ENCODE data around the gene ZFC3H1. TPM values are rescaled to one million over a fixed set of nuclear protein-coding genes. Genes with fewer than 3 reads are reported as not detected.

The ZFC3H1 gene
- total RNA-seq, 4 donors from 2014 or later = 12.6 to 80.7 (median 51.2) TPM

DNA sequence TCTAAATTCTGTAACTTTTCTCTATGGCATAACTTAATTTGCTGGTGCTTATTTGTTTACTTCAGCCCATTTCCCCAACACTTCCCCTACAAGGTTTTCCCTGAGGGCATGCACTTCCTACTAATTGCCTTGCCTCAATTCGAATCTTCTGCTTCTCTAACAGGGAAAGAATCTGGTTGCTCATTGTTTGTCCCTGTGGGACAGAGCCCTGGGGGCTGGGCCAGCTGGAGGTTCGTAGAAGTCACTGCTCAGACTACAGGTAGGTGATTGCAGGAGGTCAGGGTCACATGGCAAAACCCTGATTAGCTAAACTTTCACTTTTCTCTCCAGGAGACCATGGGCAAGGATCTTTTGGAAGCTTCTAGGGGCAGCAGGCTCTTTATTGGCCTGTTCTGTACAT lies 72.0 kb downstream of the ZFC3H1 start:
- Histone ChIP-seq H3K9me3 (no peaks in the 10 kb centered on the region), H3K27ac (no peak overlapping the region), H3K36me3 (no peaks in the 10 kb centered on the region), H3K4me1 (no peaks in the 10 kb centered on the region), H3K4me3 (no peak overlapping the region), H3K27me3 (no peaks in the 10 kb centered on the region)
- intact Hi-C loops (cut with DNase I; ENCODE audit: low total_unique reads) = no loop called here
- no peak for TF ChIP-seq POLR2A (IDR thresholded peaks at IDR 0.05)
- TF ChIP-seq, protein P1, sequence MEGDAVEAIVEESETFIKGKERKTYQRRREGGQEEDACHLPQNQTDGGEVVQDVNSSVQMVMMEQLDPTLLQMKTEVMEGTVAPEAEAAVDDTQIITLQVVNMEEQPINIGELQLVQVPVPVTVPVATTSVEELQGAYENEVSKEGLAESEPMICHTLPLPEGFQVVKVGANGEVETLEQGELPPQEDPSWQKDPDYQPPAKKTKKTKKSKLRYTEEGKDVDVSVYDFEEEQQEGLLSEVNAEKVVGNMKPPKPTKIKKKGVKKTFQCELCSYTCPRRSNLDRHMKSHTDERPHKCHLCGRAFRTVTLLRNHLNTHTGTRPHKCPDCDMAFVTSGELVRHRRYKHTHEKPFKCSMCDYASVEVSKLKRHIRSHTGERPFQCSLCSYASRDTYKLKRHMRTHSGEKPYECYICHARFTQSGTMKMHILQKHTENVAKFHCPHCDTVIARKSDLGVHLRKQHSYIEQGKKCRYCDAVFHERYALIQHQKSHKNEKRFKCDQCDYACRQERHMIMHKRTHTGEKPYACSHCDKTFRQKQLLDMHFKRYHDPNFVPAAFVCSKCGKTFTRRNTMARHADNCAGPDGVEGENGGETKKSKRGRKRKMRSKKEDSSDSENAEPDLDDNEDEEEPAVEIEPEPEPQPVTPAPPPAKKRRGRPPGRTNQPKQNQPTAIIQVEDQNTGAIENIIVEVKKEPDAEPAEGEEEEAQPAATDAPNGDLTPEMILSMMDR (IDR thresholded peaks at IDR 0.05) = no peak
- DNase-seq = no peak

DNA sequence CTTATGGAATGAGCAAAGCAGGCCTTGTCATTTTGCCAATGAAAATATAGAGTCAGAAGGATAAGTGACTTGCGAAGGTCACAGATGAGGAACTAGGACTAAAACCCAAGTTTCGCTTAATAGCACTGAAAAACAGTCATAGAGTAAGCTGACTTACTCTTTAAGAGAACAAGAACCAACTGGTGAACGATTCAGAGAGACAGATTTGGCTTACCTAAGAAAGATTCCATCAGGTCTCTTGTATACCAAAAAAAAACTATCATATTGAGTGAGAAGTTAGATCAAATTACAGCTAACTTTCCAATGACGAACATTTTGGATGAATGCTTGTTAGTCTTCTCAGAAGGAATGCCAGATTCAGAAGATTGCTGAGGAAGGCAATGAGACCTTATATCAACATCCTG lies 74.2 kb downstream of the ZFC3H1 start:
- DNase-seq = no peak
- H3K9me3 ChIP-seq = no peaks in the 10 kb centered on the region
- H3K36me3 ChIP-seq = no peaks in the 10 kb centered on the region
- no peaks in the 10 kb centered on the region for H3K27me3 ChIP-seq
- TF ChIP-seq, protein P1 (IDR thresholded peaks at IDR 0.05) = no peak
- TF ChIP-seq POLR2A (IDR thresholded peaks at IDR 0.05) = no peak
- H3K4me3 ChIP-seq = no peak overlapping the region
- no peak overlapping the region for H3K27ac ChIP-seq
- intact Hi-C loops (cut with DNase I; ENCODE audit: low total_unique reads) = no loop called here
- no peaks in the 10 kb centered on the region for H3K4me1 ChIP-seq

DNA sequence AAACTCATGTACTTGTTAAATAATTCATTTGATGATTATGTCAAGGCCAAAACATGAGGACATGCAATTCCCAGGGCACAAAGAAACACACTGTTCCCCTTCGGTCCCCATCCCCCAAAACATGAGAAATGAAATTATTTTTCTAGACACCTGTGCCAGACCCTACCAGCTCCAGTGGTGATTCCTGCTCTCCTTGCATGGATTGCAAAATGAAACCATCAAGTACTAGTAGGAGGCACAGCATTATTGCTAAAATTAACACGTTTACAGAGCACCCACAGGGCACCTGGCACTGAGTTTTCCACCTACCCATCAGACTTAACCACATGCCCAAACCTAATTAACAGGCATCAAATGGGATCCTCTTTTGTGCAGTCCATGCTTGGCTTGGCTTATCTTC lies 76.6 kb downstream of the ZFC3H1 start:
- H3K27ac ChIP-seq = no peak overlapping the region
- intact Hi-C loops (cut with DNase I; ENCODE audit: low total_unique reads) = no loop called here
- no peaks in the 10 kb centered on the region for H3K36me3 ChIP-seq
- no peaks in the 10 kb centered on the region for H3K9me3 ChIP-seq
- no peak for DNase-seq
- no peak overlapping the region for H3K4me3 ChIP-seq
- TF ChIP-seq, protein P1 (IDR thresholded peaks at IDR 0.05) = no peak
- no peak for TF ChIP-seq POLR2A (IDR thresholded peaks at IDR 0.05)
- H3K27me3 ChIP-seq = no peaks in the 10 kb centered on the region
- no peaks in the 10 kb centered on the region for H3K4me1 ChIP-seq

DNA sequence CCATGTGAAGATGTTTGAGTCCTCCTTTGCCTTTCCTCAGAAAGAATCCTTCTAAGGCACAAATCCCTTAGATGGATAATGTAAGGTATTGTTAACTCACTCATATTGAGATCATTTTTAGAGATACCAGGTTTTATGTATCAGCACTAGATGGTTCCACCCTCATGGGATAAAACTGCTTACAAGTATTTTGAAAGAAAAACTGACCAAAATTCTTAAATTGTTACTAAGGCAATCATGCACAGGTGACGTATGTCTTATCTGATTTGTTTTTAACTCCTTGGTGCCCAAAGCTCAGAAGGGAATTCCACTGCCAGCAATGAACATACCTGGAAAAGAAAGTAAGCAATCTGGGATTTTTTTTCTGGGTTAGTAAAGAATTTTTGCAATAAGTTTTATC lies 78.4 kb downstream of the ZFC3H1 start:
- intact Hi-C loops (cut with DNase I; ENCODE audit: low total_unique reads) = no loop called here
- no peak for TF ChIP-seq POLR2A (IDR thresholded peaks at IDR 0.05)
- TF ChIP-seq, protein P1 (IDR thresholded peaks at IDR 0.05) = no peak
- no peak overlapping the region for H3K27ac ChIP-seq
- no peaks in the 10 kb centered on the region for H3K4me1 ChIP-seq
- no peaks in the 10 kb centered on the region for H3K9me3 ChIP-seq
- no peaks in the 10 kb centered on the region for H3K27me3 ChIP-seq
- H3K36me3 ChIP-seq = no peaks in the 10 kb centered on the region
- no peak for DNase-seq
- H3K4me3 ChIP-seq = no peak overlapping the region

DNA sequence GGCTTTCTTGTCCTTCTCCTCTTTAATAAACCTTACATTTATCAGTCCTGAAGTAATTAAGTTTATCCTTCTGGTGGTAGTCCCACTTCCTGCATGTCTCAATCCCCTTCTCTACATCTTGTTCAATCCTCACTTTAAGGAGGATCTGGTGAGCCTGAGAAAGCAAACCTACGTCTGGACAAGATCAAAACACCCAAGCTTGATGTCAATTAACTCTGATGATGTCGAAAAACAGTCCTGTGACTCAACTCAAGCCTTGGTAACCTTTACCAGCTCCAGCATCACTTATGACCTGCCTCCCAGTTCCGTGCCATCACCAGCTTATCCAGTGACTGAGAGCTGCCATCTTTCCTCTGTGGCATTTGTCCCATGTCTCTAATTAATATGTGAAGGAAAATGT lies 79.3 kb downstream of the ZFC3H1 start:
- TF ChIP-seq POLR2A (IDR thresholded peaks at IDR 0.05) = no peak
- TF ChIP-seq, protein P1 (IDR thresholded peaks at IDR 0.05) = no peak
- no peak overlapping the region for H3K27ac ChIP-seq
- no peak for DNase-seq
- intact Hi-C loops (cut with DNase I; ENCODE audit: low total_unique reads) = no loop called here
- no peaks in the 10 kb centered on the region for H3K9me3 ChIP-seq
- no peaks in the 10 kb centered on the region for H3K27me3 ChIP-seq
- no peaks in the 10 kb centered on the region for H3K4me1 ChIP-seq
- no peaks in the 10 kb centered on the region for H3K36me3 ChIP-seq
- no peak overlapping the region for H3K4me3 ChIP-seq

Data from uterus (tissue), 4 donors.